H9 (cell line): Measurements from ENCODE around the gene RHEBL1. TPM values are rescaled to one million over a fixed set of nuclear protein-coding genes. Genes with fewer than 3 reads are reported as not detected.
A peak's percentile ranks its signal among the peaks of the same experiment; 100 is the strongest.

Source experiments
- DNase-seq: peaks from one replicate; pipeline ENCODE4 v3.0.0-alpha.2; 2017
- H2AFZ ChIP-seq: one replicate; pipeline ENCODE4 v1.6.1; 2013; ENCODE audit warnings: mild to moderate bottlenecking, low read length, control low read depth, moderate library complexity
- H2AK5ac ChIP-seq: 2 replicates; pipeline ENCODE4 v1.6.1; 2013; ENCODE audit warnings: low read length, control low read depth, mixed read lengths; ENCODE audit not compliant: insufficient read length
- H2BK120ac ChIP-seq: one replicate; pipeline ENCODE4 v1.6.1; 2013; ENCODE audit warnings: low read depth, mild to moderate bottlenecking, low read length, control low read depth, inconsistent platforms; ENCODE audit not compliant: poor library complexity, severe bottlenecking
- H2BK12ac ChIP-seq: 2 replicates; pipeline ENCODE4 v1.6.1; 2013; ENCODE audit warnings: low read length, control low read depth, mixed read lengths, low read depth; ENCODE audit not compliant: insufficient read length
- H2BK15ac ChIP-seq: 2 replicates; pipeline ENCODE4 v1.6.1; 2013; ENCODE audit warnings: low read depth, low read length, control low read depth
- H2BK20ac ChIP-seq: one replicate; pipeline ENCODE4 v1.6.1; 2013; ENCODE audit warnings: low read depth, mild to moderate bottlenecking, low read length, control low read depth, inconsistent platforms; ENCODE audit not compliant: poor library complexity, severe bottlenecking
- H2BK5ac ChIP-seq: 2 replicates; pipeline ENCODE4 v1.6.1; 2013; ENCODE audit warnings: low read length, control low read depth, mixed read lengths; ENCODE audit not compliant: insufficient read length
- H3K14ac ChIP-seq: 2 replicates; pipeline ENCODE4 v1.6.1; 2013; ENCODE audit warnings: low read length, control low read depth; ENCODE audit not compliant: insufficient read depth
- H3K18ac ChIP-seq: 2 replicates; pipeline ENCODE4 v1.6.1; 2013; ENCODE audit warnings: low read depth, mild to moderate bottlenecking, mixed read lengths, low read length, control low read depth; ENCODE audit not compliant: insufficient read length
- H3K23ac ChIP-seq: 2 replicates; pipeline ENCODE4 v1.6.1; 2013; ENCODE audit warnings: low read length, control low read depth, mixed read lengths, low read depth; ENCODE audit not compliant: insufficient read length
- H3K23me2 ChIP-seq: 2 replicates; pipeline ENCODE4 v1.6.1; 2013; ENCODE audit warnings: low read depth, mild to moderate bottlenecking, mixed read lengths, low read length, control low read depth; ENCODE audit not compliant: insufficient read length, poor library complexity, severe bottlenecking
- H3K27ac ChIP-seq: 2 replicates; pipeline ENCODE4 v1.5.1; 2013; ENCODE audit warnings: low read length, control low read depth, mixed read lengths, low read depth; ENCODE audit not compliant: insufficient read length
- H3K27me3 ChIP-seq: 2 replicates; pipeline ENCODE4 v1.6.1; 2013; ENCODE audit warnings: low read length, control low read depth, inconsistent platforms; ENCODE audit not compliant: insufficient read depth
- H3K4ac ChIP-seq: 2 replicates; pipeline ENCODE4 v1.6.1; 2013; ENCODE audit warnings: low read depth, mild to moderate bottlenecking, control low read depth, inconsistent platforms, low read length, moderate library complexity
- H3K4me1 ChIP-seq: 2 replicates; pipeline ENCODE4 v1.6.1; 2013; ENCODE audit warnings: low read length, control low read depth, inconsistent platforms; ENCODE audit not compliant: insufficient read depth
- H3K4me2 ChIP-seq: 2 replicates; pipeline ENCODE4 v1.6.1; 2013; ENCODE audit warnings: low read length, control low read depth, mixed read lengths; ENCODE audit not compliant: insufficient read length, insufficient read depth
- H3K56ac ChIP-seq: 2 replicates; pipeline ENCODE4 v1.6.1; 2013; ENCODE audit warnings: low read depth, mild to moderate bottlenecking, mixed read lengths, low read length, control low read depth; ENCODE audit not compliant: insufficient read length
- H3K79me1 ChIP-seq: 2 replicates; pipeline ENCODE4 v1.6.1; 2013; ENCODE audit warnings: low read depth, mild to moderate bottlenecking, moderate library complexity, low read length, control low read depth, inconsistent platforms; ENCODE audit not compliant: insufficient read depth, poor library complexity, severe bottlenecking
- H3K79me2 ChIP-seq: 2 replicates; pipeline ENCODE4 v1.6.1; 2013; ENCODE audit warnings: low read length, control low read depth, inconsistent platforms; ENCODE audit not compliant: insufficient read depth
- H3K9ac ChIP-seq: 2 replicates; pipeline ENCODE4 v1.6.1; 2013; ENCODE audit warnings: low read length, control low read depth, mixed read lengths; ENCODE audit not compliant: insufficient read length; ENCODE audit errors: extremely low read depth
- H3K9me3 ChIP-seq: one replicate; pipeline ENCODE4 v1.6.1; 2013; ENCODE audit warnings: low read depth, low read length, inconsistent platforms; ENCODE audit not compliant: control insufficient read depth
- H3T11ph ChIP-seq: one replicate; pipeline ENCODE4 v1.6.1; 2013; ENCODE audit warnings: mild to moderate bottlenecking, low read length, control low read depth, inconsistent platforms
- H4K20me1 ChIP-seq: one replicate; pipeline ENCODE4 v1.6.1; 2013; ENCODE audit not compliant: control insufficient read depth, insufficient read length, insufficient read depth
- H4K5ac ChIP-seq: 2 replicates; pipeline ENCODE4 v1.6.1; 2013; ENCODE audit warnings: low read depth, mild to moderate bottlenecking, mixed read lengths, low read length, control low read depth; ENCODE audit not compliant: insufficient read length
- H4K8ac ChIP-seq: replicated peaks from 2 replicates; pipeline ENCODE4 v1.6.1; 2013; ENCODE audit warnings: low read length, control low read depth, mixed read lengths, low read depth; ENCODE audit not compliant: insufficient read length
- H4K91ac ChIP-seq: 2 replicates; pipeline ENCODE4 v1.6.1; 2013; ENCODE audit warnings: low read depth, mild to moderate bottlenecking, moderate library complexity, mixed read lengths, low read length, control low read depth; ENCODE audit not compliant: insufficient read length
- H3K27ac Mint-ChIP-seq, 3 experiments: 2 replicates in 2 of 3; 3 replicates in 1 of 3; pipeline ENCODE4 v1.8.0; 2020 to 2021; ENCODE audit warnings: mixed read lengths in 3 of 3, mild to moderate bottlenecking in 1 of 3, moderate library complexity in 1 of 3
- H3K27me3 Mint-ChIP-seq: 2 replicates; pipeline ENCODE4 v1.8.0; 2021; ENCODE audit warnings: low read depth, mild to moderate bottlenecking, moderate library complexity, mixed read lengths
- H3K36me3 Mint-ChIP-seq, 3 experiments: 2 replicates in 2 of 3; 3 replicates in 1 of 3; pipeline ENCODE4 v1.8.0; 2020 to 2021; ENCODE audit warnings: low read depth in 3 of 3, mixed read lengths in 3 of 3; ENCODE audit not compliant: insufficient read depth in 1 of 3
- H3K4me1 Mint-ChIP-seq, 2 experiments: 2 replicates each; pipeline ENCODE4 v1.8.0; 2020; ENCODE audit warnings: mixed read lengths in 2 of 2
- H3K4me3 Mint-ChIP-seq, 2 experiments: 2 replicates in 1 of 2; 3 replicates in 1 of 2; pipeline ENCODE4 v1.8.0; 2020 to 2021; ENCODE audit warnings: mild to moderate bottlenecking in 2 of 2, mixed read lengths in 2 of 2, moderate library complexity in 1 of 2
- H3K9me3 Mint-ChIP-seq, 2 experiments: 2 replicates in 1 of 2; 3 replicates in 1 of 2; pipeline ENCODE4 v1.8.0; 2020; ENCODE audit warnings: mild to moderate bottlenecking in 2 of 2, mixed read lengths in 2 of 2, moderate library complexity in 1 of 2
- WGBS: extraction: QIAGEN DNeasy Blood & Tissue Kit; methylation state at CpG from one replicate; pipeline ENCODE4 v1.1.7; 2013; ENCODE audit warnings: missing lambda C conversion rate, low lambda C conversion rate, mixed read lengths; ENCODE audit not compliant: insufficient read length; ENCODE audit errors: extremely low coverage; 5-methylcytosine and 5-hydroxymethylcytosine counted together
- long read RNA-seq: library from polyadenylated mRNA; unstranded; transcript quantifications from one replicate; pipeline ENCODE4 v2.0.0, GENCODE V29; 2020
- total RNA-seq: library from RNA; stranded (reverse); gene quantifications from 2 replicates; pipeline ENCODE4 v1.2.1, GENCODE V29; 2021
- TF ChIP-seq, protein P1 (sequence below): fragments of 200-600 bp; sonication (generic); conservative IDR thresholded peaks from 3 replicates; pipeline ENCODE4 v1.8.0; 2021; ENCODE audit warnings: antibody characterized with exemption, mild to moderate bottlenecking

Gene RHEBL1, protein sequence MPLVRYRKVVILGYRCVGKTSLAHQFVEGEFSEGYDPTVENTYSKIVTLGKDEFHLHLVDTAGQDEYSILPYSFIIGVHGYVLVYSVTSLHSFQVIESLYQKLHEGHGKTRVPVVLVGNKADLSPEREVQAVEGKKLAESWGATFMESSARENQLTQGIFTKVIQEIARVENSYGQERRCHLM
- 4.0 and 4.1 TPM in 2 replicates for total RNA-seq
- long read RNA-seq, transcript RHEBL1-201 (8 exons, 1,210 nt), result major isoform, 14 of 21 reads
- long read RNA-seq, partial matches to known transcripts, result 0 of 21 reads
- long read RNA-seq, other reads (novel, unspliced or antisense), result 5 of 21 reads

DNA sequence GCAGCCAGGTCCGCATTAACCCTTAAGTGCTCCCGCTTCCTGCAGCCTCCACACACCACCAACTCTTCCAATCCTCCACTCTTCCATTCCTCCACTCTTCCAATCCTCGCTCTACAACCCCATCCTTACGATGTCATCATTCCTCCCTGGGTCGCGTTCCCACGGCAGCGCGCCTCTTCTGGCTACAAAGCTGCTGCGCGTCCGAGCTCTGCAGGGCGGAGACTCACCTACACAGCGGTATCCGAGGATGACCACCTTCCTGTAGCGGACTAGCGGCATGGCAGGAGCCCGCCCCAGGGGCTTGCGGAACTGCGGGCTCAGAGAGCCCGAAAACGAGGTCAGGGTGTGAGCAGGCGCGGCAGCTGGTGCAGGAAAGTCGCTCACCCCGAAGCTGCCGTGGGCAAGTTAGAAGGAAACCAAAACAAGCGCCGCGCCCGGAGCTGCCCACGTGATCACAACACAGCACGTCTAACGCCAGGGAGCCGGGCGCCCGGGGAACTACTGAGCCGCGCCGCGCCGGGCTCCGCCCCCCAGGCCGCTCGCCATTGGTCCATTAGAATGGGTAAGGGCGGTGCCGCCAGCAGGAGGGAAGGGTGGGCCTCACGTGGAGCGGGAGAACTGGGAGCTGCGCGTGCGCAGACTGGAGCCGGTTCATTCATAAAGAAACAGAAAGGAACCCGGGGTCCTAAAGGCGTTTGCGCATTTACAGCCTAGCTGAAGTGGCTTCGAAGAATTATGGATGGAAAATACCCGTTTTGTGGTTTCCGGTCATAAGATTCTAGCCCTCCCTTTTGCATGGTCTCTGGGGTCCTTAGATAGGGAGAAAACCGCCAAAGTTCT, at the start of gene RHEBL1:
TSS of gene RHEBL1 (minus strand) at position 473 of the 840 bp plus-strand sequence. CDS start at position 279, 194 bp downstream.
- Histone ChIP-seq H3K4me2 (peak within 1 kb of the TSS; percentile 77), H3K9me3 (no peaks in the 10 kb centered on the region), H3K79me2 (no peaks in the 10 kb centered on the region), H3K4ac (no peak within 1 kb of the TSS), H3K9ac (peak within 1 kb of the TSS; percentile 26), H3K79me1 (no peaks in the 10 kb centered on the region), H4K5ac (no peak within 1 kb of the TSS), H2BK5ac (no peak within 1 kb of the TSS), H4K91ac (no peak within 1 kb of the TSS), H3K27me3 (no peaks in the 10 kb centered on the region), H2BK12ac (no peak within 1 kb of the TSS), H3K23ac (no peak within 1 kb of the TSS), H3K56ac (no peak within 1 kb of the TSS), H4K8ac (no peak within 1 kb of the TSS), H3K14ac (no peak within 1 kb of the TSS), H3K18ac (no peak within 1 kb of the TSS), H2AFZ (no peak within 1 kb of the TSS), H3K23me2 (peaks cover 4% of the 10 kb centered on the region), H2BK20ac (no peak within 1 kb of the TSS), H3T11ph (no peak within 1 kb of the TSS), H4K20me1 (no peaks in the 10 kb centered on the region), H3K4me1 (no peaks in the 10 kb centered on the region), H2BK120ac (no peak within 1 kb of the TSS), H2BK15ac (no peak within 1 kb of the TSS), H2AK5ac (no peak within 1 kb of the TSS), H3K27ac (no peak within 1 kb of the TSS)
- peak within 1 kb of the TSS in 2 of 3 experiments; percentile 66 to 69; a peak in 4 of 7 replicates for H3K27ac Mint-ChIP-seq
- DNase-seq, result peak; percentile 98
- H3K4me1 Mint-ChIP-seq, result peaks cover 21 to 22% of the 10 kb centered on the region in 2 experiments
- peak within 1 kb of the TSS; percentile 85 to 90 for H3K4me3 Mint-ChIP-seq
- H3K27me3 Mint-ChIP-seq, result peaks cover 31% of the 10 kb centered on the region
- H3K36me3 Mint-ChIP-seq, result peaks cover 0 to 3% (median 2%) of the 10 kb centered on the region in 3 experiments; a peak in 3 of 7 replicates
- TF ChIP-seq, protein P1, sequence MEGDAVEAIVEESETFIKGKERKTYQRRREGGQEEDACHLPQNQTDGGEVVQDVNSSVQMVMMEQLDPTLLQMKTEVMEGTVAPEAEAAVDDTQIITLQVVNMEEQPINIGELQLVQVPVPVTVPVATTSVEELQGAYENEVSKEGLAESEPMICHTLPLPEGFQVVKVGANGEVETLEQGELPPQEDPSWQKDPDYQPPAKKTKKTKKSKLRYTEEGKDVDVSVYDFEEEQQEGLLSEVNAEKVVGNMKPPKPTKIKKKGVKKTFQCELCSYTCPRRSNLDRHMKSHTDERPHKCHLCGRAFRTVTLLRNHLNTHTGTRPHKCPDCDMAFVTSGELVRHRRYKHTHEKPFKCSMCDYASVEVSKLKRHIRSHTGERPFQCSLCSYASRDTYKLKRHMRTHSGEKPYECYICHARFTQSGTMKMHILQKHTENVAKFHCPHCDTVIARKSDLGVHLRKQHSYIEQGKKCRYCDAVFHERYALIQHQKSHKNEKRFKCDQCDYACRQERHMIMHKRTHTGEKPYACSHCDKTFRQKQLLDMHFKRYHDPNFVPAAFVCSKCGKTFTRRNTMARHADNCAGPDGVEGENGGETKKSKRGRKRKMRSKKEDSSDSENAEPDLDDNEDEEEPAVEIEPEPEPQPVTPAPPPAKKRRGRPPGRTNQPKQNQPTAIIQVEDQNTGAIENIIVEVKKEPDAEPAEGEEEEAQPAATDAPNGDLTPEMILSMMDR, result peak; percentile 18; the same call in 1 of the 3 replicates
- H3K9me3 Mint-ChIP-seq, result no peaks in the 10 kb centered on the region
- 100% methylated on average over 2 of the region's 60 CpGs for WGBS
